K562 (cell line): ENCODE measurements around the gene SARS1. TPM values are rescaled to one million over a fixed set of nuclear protein-coding genes. Genes with fewer than 3 reads are reported as not detected.
A peak's percentile ranks its signal among the peaks of the same experiment; 100 is the strongest.

ENCODE experiments used
- BHLHE40 ChIP-seq: IDR thresholded peaks from 2 replicates; pipeline ENCODE4 v1.6.1; 2011; ENCODE audit warnings: low read length, improper control_type of control experiment
- BRD4 ChIP-seq: fragments of 200-600 bp; sonication (generic); IDR thresholded peaks from 2 replicates; pipeline ENCODE4 v1.6.1; 2017; ENCODE audit warnings: inconsistent platforms
- CHAMP1 ChIP-seq: fragments of 450-650 bp; IDR thresholded peaks from 2 replicates; pipeline ENCODE4 v1.6.1; 2016; ENCODE audit warnings: mild to moderate bottlenecking
- FIP1L1 ChIP-seq: fragments of 200-400 bp; formaldehyde crosslinking; IDR thresholded peaks from 2 replicates; pipeline ENCODE4 v1.6.1; 2018; ENCODE audit warnings: mild to moderate bottlenecking, low read depth, low read length; ENCODE audit not compliant: poor library complexity, severe bottlenecking
- FOXP1 ChIP-seq: sonication (generic); formaldehyde crosslinking; IDR thresholded peaks from 2 replicates; pipeline ENCODE4 v1.8.0; 2022; ENCODE audit warnings: mild to moderate bottlenecking, missing genetic modification reagents
- HBP1 ChIP-seq: fragments of 450-650 bp; formaldehyde crosslinking; IDR thresholded peaks from 2 replicates; pipeline ENCODE4 v1.4.0; 2022; ENCODE audit warnings: missing genetic modification characterization
- HMGN3 ChIP-seq: IDR thresholded peaks from 2 replicates; pipeline ENCODE4 v1.6.1; 2011; ENCODE audit warnings: borderline replicate concordance, low read depth, mild to moderate bottlenecking, mixed read lengths, low read length; ENCODE audit not compliant: insufficient read length; ENCODE audit errors: extremely low read depth
- KLF13 ChIP-seq: fragments of 450-650 bp; IDR thresholded peaks from 2 replicates; pipeline ENCODE4 v1.6.1; 2016; ENCODE audit warnings: missing genetic modification characterization, low read depth, mild to moderate bottlenecking, missing compliant biosample characterization, moderate library complexity, borderline replicate concordance
- NFYB ChIP-seq: IDR thresholded peaks from 2 replicates; pipeline ENCODE4 v1.6.1; 2011; ENCODE audit warnings: mild to moderate bottlenecking, moderate library complexity; ENCODE audit not compliant: insufficient read length; ENCODE audit errors: extremely low read depth
- PHF8 ChIP-seq: fragments of 200-600 bp; sonication (generic); IDR thresholded peaks from 2 replicates; pipeline ENCODE4 v1.6.1; 2012; ENCODE audit warnings: mixed run types, mild to moderate bottlenecking, inconsistent platforms, low read length, moderate library complexity, borderline replicate concordance
- POLR2G ChIP-seq: fragments of 200-400 bp; formaldehyde crosslinking; IDR thresholded peaks from 2 replicates; pipeline ENCODE4 v1.6.1; 2017; ENCODE audit warnings: low read depth, mild to moderate bottlenecking, antibody characterized with exemption, low read length, moderate library complexity
- RFX1 ChIP-seq: fragments of 450-650 bp; IDR thresholded peaks from 2 replicates; pipeline ENCODE4 v1.6.1; 2016; ENCODE audit warnings: mild to moderate bottlenecking, moderate library complexity
- SIN3B ChIP-seq: fragments of 450-650 bp; IDR thresholded peaks from 2 replicates; pipeline ENCODE4 v1.6.1; 2017; ENCODE audit warnings: low read depth, mild to moderate bottlenecking, moderate library complexity
- SNIP1 ChIP-seq: fragments of 450-650 bp; IDR thresholded peaks from 2 replicates; pipeline ENCODE4 v1.7.1; 2017; ENCODE audit warnings: low read depth, mild to moderate bottlenecking
- SRSF7 ChIP-seq: fragments of 200-400 bp; formaldehyde crosslinking; optimal IDR thresholded peaks from 2 replicates; pipeline ENCODE3; 2017; ENCODE audit warnings: mild to moderate bottlenecking, low read depth, low read length
- THAP12 ChIP-seq: fragments of 250-450 bp; sonication (Bioruptor Pico); IDR thresholded peaks from 2 replicates; pipeline ENCODE4 v1.9.0; 2021; ENCODE audit warnings: mild to moderate bottlenecking, inconsistent platforms
- TOE1 ChIP-seq, 2 experiments: fragments of 450-650 bp in 1 of 2; sonication (generic) in 1 of 2; formaldehyde crosslinking in 1 of 2; IDR thresholded peaks; 2 replicates each; pipeline versions ENCODE4 v1.7.1 to v1.8.0; 2016 to 2022; ENCODE audit warnings: borderline replicate concordance in 2 of 2, mild to moderate bottlenecking in 2 of 2, antibody characterized with exemption in 1 of 2, inconsistent platforms in 1 of 2, low read depth in 1 of 2, missing genetic modification reagents in 1 of 2, moderate library complexity in 1 of 2
- U2AF2 ChIP-seq: fragments of 200-400 bp; formaldehyde crosslinking; optimal IDR thresholded peaks from 2 replicates; pipeline ENCODE3; 2017; ENCODE audit warnings: low read depth, mild to moderate bottlenecking, low read length
- ZNF232 ChIP-seq: sonication (generic); formaldehyde crosslinking; IDR thresholded peaks from 2 replicates; pipeline ENCODE4 v1.8.0; 2022; ENCODE audit warnings: mild to moderate bottlenecking, missing genetic modification reagents
- ZNF41 ChIP-seq: fragments of 250-450 bp; sonication (Bioruptor Pico); conservative IDR thresholded peaks from 2 replicates; pipeline ENCODE4 v1.4.0; 2020; ENCODE audit warnings: mild to moderate bottlenecking
- ZNF644 ChIP-seq: fragments of 200-800 bp; sonication (Bioruptor generic); IDR thresholded peaks from 2 replicates; pipeline ENCODE4 v1.6.1; 2016; ENCODE audit warnings: low read depth, missing genetic modification characterization, missing compliant biosample characterization
- polyA plus RNA-seq, 8 experiments: library from polyadenylated mRNA; depleted of rRNA in 4 of 8; stranded (reverse) in 5 of 8; unstranded in 3 of 8; fragments of >200 nt; fragmentation: Nextera tagmentation in 2 of 8; fragmentation: Illumina TruSeq in 1 of 8; extraction: Ambion mirVana in 2 of 8; extraction: Trizol in 1 of 8; gene quantifications; 2 replicates each; pipeline versions ENCODE4 v1.2.1 to v1.2.3, GENCODE V29; 2011 to 2014; ENCODE audit warnings: inconsistent platforms in 1 of 8, missing spikeins in 1 of 8
- total RNA-seq, 7 experiments: library from RNA; depleted of rRNA in 6 of 7; stranded (reverse); fragments of >200 nt in 6 of 7; fragmentation: Illumina TruSeq in 2 of 7; extraction: Trizol in 2 of 7; gene quantifications; 2 replicates each; pipeline versions ENCODE4 v1.2.1 to v1.2.3, GENCODE V29; 2011 to 2021; ENCODE audit warnings: low replicate concordance in 1 of 7

The SARS1 gene
- total and polyA plus RNA-seq, 9 of the 15 experiments (the other 6 are each of a cell fraction or from before 2014, with no cell fraction given), result 221 to 623 (median 254) TPM

- TF ChIP-seq HBP1 (CRISPR knock-in tag) (no peak), SNIP1 (no peak), PHF8 (peak; percentile 46; the same call in 1 of the 2 replicates), NFYB (no peak), POLR2G (peak; percentile 52), U2AF2 (no peak), SRSF7 (no peak), ZNF644 (tag) (no peak), HMGN3 (peak; percentile 42), SIN3B (no peak), TOE1 (IDR thresholded peaks at IDR 0.05; ENCODE audit: borderline replicate concordance) (no peak), TOE1 (CRISPR knock-in tag; IDR thresholded peaks at IDR 0.05; ENCODE audit: borderline replicate concordance, low read depth) (no peak), FIP1L1 (no peak), ZNF41 (CRISPR knock-in tag) (no peak), KLF13 (tag) (no peak), CHAMP1 (no peak), BHLHE40 (no peak), FOXP1 (CRISPR knock-in tag) (no peak), ZNF232 (CRISPR knock-in tag) (no peak), THAP12 (peak; percentile 33; the same call in 1 of the 2 replicates), BRD4 (no peak), RFX1 (no peak)
These were observed 36.1 kb downstream of the SARS1 start (continued) for GRCh38 chr1:109249654-109250401.
